H9 (cell line): Measurements from ENCODE around the gene TIGD3. TPM values are rescaled to one million over a fixed set of nuclear protein-coding genes. Genes with fewer than 3 reads are reported as not detected.

ENCODE experiments used
- DNase-seq: peaks from one replicate; pipeline ENCODE4 v3.0.0-alpha.2; 2017
- H2AFZ ChIP-seq: one replicate; pipeline ENCODE4 v1.6.1; 2013; ENCODE audit warnings: mild to moderate bottlenecking, low read length, control low read depth, moderate library complexity
- H2AK5ac ChIP-seq: 2 replicates; pipeline ENCODE4 v1.6.1; 2013; ENCODE audit warnings: low read length, control low read depth, mixed read lengths; ENCODE audit not compliant: insufficient read length
- H2BK120ac ChIP-seq: one replicate; pipeline ENCODE4 v1.6.1; 2013; ENCODE audit warnings: low read depth, mild to moderate bottlenecking, low read length, control low read depth, inconsistent platforms; ENCODE audit not compliant: poor library complexity, severe bottlenecking
- H2BK12ac ChIP-seq: 2 replicates; pipeline ENCODE4 v1.6.1; 2013; ENCODE audit warnings: low read length, control low read depth, mixed read lengths, low read depth; ENCODE audit not compliant: insufficient read length
- H2BK15ac ChIP-seq: 2 replicates; pipeline ENCODE4 v1.6.1; 2013; ENCODE audit warnings: low read depth, low read length, control low read depth
- H2BK20ac ChIP-seq: one replicate; pipeline ENCODE4 v1.6.1; 2013; ENCODE audit warnings: low read depth, mild to moderate bottlenecking, low read length, control low read depth, inconsistent platforms; ENCODE audit not compliant: poor library complexity, severe bottlenecking
- H2BK5ac ChIP-seq: 2 replicates; pipeline ENCODE4 v1.6.1; 2013; ENCODE audit warnings: low read length, control low read depth, mixed read lengths; ENCODE audit not compliant: insufficient read length
- H3K14ac ChIP-seq: 2 replicates; pipeline ENCODE4 v1.6.1; 2013; ENCODE audit warnings: low read length, control low read depth; ENCODE audit not compliant: insufficient read depth
- H3K18ac ChIP-seq: 2 replicates; pipeline ENCODE4 v1.6.1; 2013; ENCODE audit warnings: low read depth, mild to moderate bottlenecking, mixed read lengths, low read length, control low read depth; ENCODE audit not compliant: insufficient read length
- H3K23ac ChIP-seq: 2 replicates; pipeline ENCODE4 v1.6.1; 2013; ENCODE audit warnings: low read length, control low read depth, mixed read lengths, low read depth; ENCODE audit not compliant: insufficient read length
- H3K23me2 ChIP-seq: 2 replicates; pipeline ENCODE4 v1.6.1; 2013; ENCODE audit warnings: low read depth, mild to moderate bottlenecking, mixed read lengths, low read length, control low read depth; ENCODE audit not compliant: insufficient read length, poor library complexity, severe bottlenecking
- H3K27ac ChIP-seq: 2 replicates; pipeline ENCODE4 v1.5.1; 2013; ENCODE audit warnings: low read length, control low read depth, mixed read lengths, low read depth; ENCODE audit not compliant: insufficient read length
- H3K27me3 ChIP-seq: 2 replicates; pipeline ENCODE4 v1.6.1; 2013; ENCODE audit warnings: low read length, control low read depth, inconsistent platforms; ENCODE audit not compliant: insufficient read depth
- H3K4ac ChIP-seq: 2 replicates; pipeline ENCODE4 v1.6.1; 2013; ENCODE audit warnings: low read depth, mild to moderate bottlenecking, control low read depth, inconsistent platforms, low read length, moderate library complexity
- H3K4me1 ChIP-seq: 2 replicates; pipeline ENCODE4 v1.6.1; 2013; ENCODE audit warnings: low read length, control low read depth, inconsistent platforms; ENCODE audit not compliant: insufficient read depth
- H3K4me2 ChIP-seq: 2 replicates; pipeline ENCODE4 v1.6.1; 2013; ENCODE audit warnings: low read length, control low read depth, mixed read lengths; ENCODE audit not compliant: insufficient read length, insufficient read depth
- H3K56ac ChIP-seq: 2 replicates; pipeline ENCODE4 v1.6.1; 2013; ENCODE audit warnings: low read depth, mild to moderate bottlenecking, mixed read lengths, low read length, control low read depth; ENCODE audit not compliant: insufficient read length
- H3K79me1 ChIP-seq: 2 replicates; pipeline ENCODE4 v1.6.1; 2013; ENCODE audit warnings: low read depth, mild to moderate bottlenecking, moderate library complexity, low read length, control low read depth, inconsistent platforms; ENCODE audit not compliant: insufficient read depth, poor library complexity, severe bottlenecking
- H3K79me2 ChIP-seq: 2 replicates; pipeline ENCODE4 v1.6.1; 2013; ENCODE audit warnings: low read length, control low read depth, inconsistent platforms; ENCODE audit not compliant: insufficient read depth
- H3K9ac ChIP-seq: 2 replicates; pipeline ENCODE4 v1.6.1; 2013; ENCODE audit warnings: low read length, control low read depth, mixed read lengths; ENCODE audit not compliant: insufficient read length; ENCODE audit errors: extremely low read depth
- H3K9me3 ChIP-seq: one replicate; pipeline ENCODE4 v1.6.1; 2013; ENCODE audit warnings: low read depth, low read length, inconsistent platforms; ENCODE audit not compliant: control insufficient read depth
- H3T11ph ChIP-seq: one replicate; pipeline ENCODE4 v1.6.1; 2013; ENCODE audit warnings: mild to moderate bottlenecking, low read length, control low read depth, inconsistent platforms
- H4K20me1 ChIP-seq: one replicate; pipeline ENCODE4 v1.6.1; 2013; ENCODE audit not compliant: control insufficient read depth, insufficient read length, insufficient read depth
- H4K5ac ChIP-seq: 2 replicates; pipeline ENCODE4 v1.6.1; 2013; ENCODE audit warnings: low read depth, mild to moderate bottlenecking, mixed read lengths, low read length, control low read depth; ENCODE audit not compliant: insufficient read length
- H4K8ac ChIP-seq: replicated peaks from 2 replicates; pipeline ENCODE4 v1.6.1; 2013; ENCODE audit warnings: low read length, control low read depth, mixed read lengths, low read depth; ENCODE audit not compliant: insufficient read length
- H4K91ac ChIP-seq: 2 replicates; pipeline ENCODE4 v1.6.1; 2013; ENCODE audit warnings: low read depth, mild to moderate bottlenecking, moderate library complexity, mixed read lengths, low read length, control low read depth; ENCODE audit not compliant: insufficient read length
- H3K27ac Mint-ChIP-seq, 3 experiments: 2 replicates in 2 of 3; 3 replicates in 1 of 3; pipeline ENCODE4 v1.8.0; 2020 to 2021; ENCODE audit warnings: mixed read lengths in 3 of 3, mild to moderate bottlenecking in 1 of 3, moderate library complexity in 1 of 3
- H3K27me3 Mint-ChIP-seq: 2 replicates; pipeline ENCODE4 v1.8.0; 2021; ENCODE audit warnings: low read depth, mild to moderate bottlenecking, moderate library complexity, mixed read lengths
- H3K36me3 Mint-ChIP-seq, 3 experiments: 2 replicates in 2 of 3; 3 replicates in 1 of 3; pipeline ENCODE4 v1.8.0; 2020 to 2021; ENCODE audit warnings: low read depth in 3 of 3, mixed read lengths in 3 of 3; ENCODE audit not compliant: insufficient read depth in 1 of 3
- H3K4me1 Mint-ChIP-seq, 2 experiments: 2 replicates each; pipeline ENCODE4 v1.8.0; 2020; ENCODE audit warnings: mixed read lengths in 2 of 2
- H3K4me3 Mint-ChIP-seq, 2 experiments: 2 replicates in 1 of 2; 3 replicates in 1 of 2; pipeline ENCODE4 v1.8.0; 2020 to 2021; ENCODE audit warnings: mild to moderate bottlenecking in 2 of 2, mixed read lengths in 2 of 2, moderate library complexity in 1 of 2
- H3K9me3 Mint-ChIP-seq, 2 experiments: 2 replicates in 1 of 2; 3 replicates in 1 of 2; pipeline ENCODE4 v1.8.0; 2020; ENCODE audit warnings: mild to moderate bottlenecking in 2 of 2, mixed read lengths in 2 of 2, moderate library complexity in 1 of 2
- CTCF ChIP-seq: fragments of 200-600 bp; sonication (generic); conservative IDR thresholded peaks from 3 replicates; pipeline ENCODE4 v1.8.0; 2021; ENCODE audit warnings: antibody characterized with exemption, mild to moderate bottlenecking
- WGBS: extraction: QIAGEN DNeasy Blood & Tissue Kit; methylation state at CpG from one replicate; pipeline ENCODE4 v1.1.7; 2013; ENCODE audit warnings: missing lambda C conversion rate, low lambda C conversion rate, mixed read lengths; ENCODE audit not compliant: insufficient read length; ENCODE audit errors: extremely low coverage; 5-methylcytosine and 5-hydroxymethylcytosine counted together
- total RNA-seq: library from RNA; stranded (reverse); gene quantifications from 2 replicates; pipeline ENCODE4 v1.2.1, GENCODE V29; 2021

Gene TIGD3
- total RNA-seq, 1 experiment from 2014 or later = 0.66 TPM

DNA sequence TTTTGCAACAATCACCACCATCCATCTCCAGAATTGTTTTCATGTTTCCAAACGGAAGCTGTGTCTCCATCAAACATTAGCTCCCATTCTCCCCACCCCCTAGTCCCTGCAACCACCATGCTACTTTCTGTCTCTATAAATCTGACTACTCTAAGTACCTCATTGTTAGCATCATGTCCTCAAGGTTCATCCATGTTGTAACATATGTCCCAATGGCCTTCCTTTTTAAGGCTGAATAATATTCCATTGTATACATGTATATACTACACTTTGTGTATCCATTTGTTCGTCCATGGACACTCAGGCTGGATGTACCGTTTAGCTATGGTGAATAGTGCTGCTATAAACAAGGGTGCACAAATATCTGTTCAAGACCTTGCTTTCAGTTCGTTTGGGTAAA is 29.1 kb upstream of the TIGD3 start:
- no peak overlapping the region for H3K4me3 Mint-ChIP-seq
- Histone ChIP-seq H3T11ph (no peak overlapping the region), H4K8ac (no peak overlapping the region), H3K4ac (no peak overlapping the region), H2BK120ac (no peak overlapping the region), H2BK15ac (no peak overlapping the region), H3K56ac (no peak overlapping the region), H4K91ac (no peak overlapping the region), H4K20me1 (no peaks in the 10 kb centered on the region), H2AK5ac (no peak overlapping the region), H2BK12ac (no peak overlapping the region), H4K5ac (no peak overlapping the region), H3K14ac (no peak overlapping the region), H3K4me2 (no peak overlapping the region), H3K23ac (no peak overlapping the region), H2BK5ac (no peak overlapping the region), H3K79me1 (peaks cover 4% of the 10 kb centered on the region), H3K9ac (no peak overlapping the region), H3K27me3 (no peaks in the 10 kb centered on the region), H3K79me2 (no peaks in the 10 kb centered on the region), H3K4me1 (no peaks in the 10 kb centered on the region; the same call in 1 of the 2 replicates), H2BK20ac (no peak overlapping the region), H3K18ac (no peak overlapping the region), H3K27ac (no peak overlapping the region), H2AFZ (no peak overlapping the region), H3K9me3 (no peaks in the 10 kb centered on the region), H3K23me2 (no peaks in the 10 kb centered on the region)
- WGBS = no CpG with 5 or more reads among the region's 4 CpGs
- DNase-seq = no peak
- H3K9me3 Mint-ChIP-seq = no peaks in the 10 kb centered on the region
- H3K4me1 Mint-ChIP-seq = peaks cover 7 to 10% of the 10 kb centered on the region in 2 experiments; a peak in 3 of 4 replicates
- peaks cover 15 to 22% (median 22%) of the 10 kb centered on the region in 3 experiments for H3K36me3 Mint-ChIP-seq
- no peak overlapping the region for H3K27ac Mint-ChIP-seq
- TF ChIP-seq CTCF = no peak
- peaks cover 4% of the 10 kb centered on the region for H3K27me3 Mint-ChIP-seq
